Measurements from ENCODE around the gene GPR137B. TPM values are rescaled to one million over a fixed set of nuclear protein-coding genes. Genes with fewer than 3 reads are reported as not detected.

The GPR137B gene
- total and polyA plus RNA-seq, 2 of the 8 experiments (the other 6 are each of a cell fraction or from before 2014, with no cell fraction given), result 6.9 to 7.7 TPM

DNA sequence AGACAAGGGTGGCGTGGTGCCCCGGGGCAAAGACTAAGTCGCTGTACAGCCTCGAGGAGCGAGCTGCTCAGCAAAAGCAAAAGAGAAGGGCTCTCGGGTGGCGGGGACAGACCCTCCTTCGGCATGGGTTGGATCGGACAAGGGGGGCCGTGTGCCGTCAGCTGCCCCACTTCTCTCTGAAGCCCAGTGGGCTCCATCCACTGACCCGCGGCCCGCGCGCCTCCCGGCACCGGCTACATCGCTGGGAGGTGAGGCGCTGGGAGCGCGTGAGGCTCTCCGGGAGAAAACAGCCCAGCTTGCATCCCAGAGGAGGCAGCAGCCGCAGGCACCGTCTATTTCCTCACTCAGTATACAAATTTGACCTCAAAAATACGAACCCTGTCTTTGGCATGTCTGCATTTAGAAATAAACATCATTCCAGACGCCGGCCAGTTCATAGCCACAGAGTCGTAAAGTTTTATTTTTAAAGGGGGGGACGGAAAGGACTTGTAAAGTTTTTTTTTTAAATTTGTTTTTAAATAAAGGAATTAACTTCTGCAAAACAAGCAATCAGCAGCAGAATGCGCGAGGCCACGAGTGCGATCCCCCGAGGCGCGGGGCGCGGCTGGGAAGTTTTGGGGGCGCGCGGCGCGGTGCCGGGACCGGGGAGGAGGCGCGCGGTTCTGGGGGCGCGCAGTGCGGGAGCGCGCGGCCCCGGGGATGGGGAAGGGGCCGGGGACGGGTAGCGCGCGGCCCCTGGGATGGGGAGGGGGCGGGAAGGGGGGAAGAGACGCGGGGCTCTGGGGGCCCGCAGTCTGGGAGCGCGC, 689 bp upstream of the GPR137B start (continued):
- peak in 1 of 2 experiments; percentile 40; a peak in 1 of 4 replicates for TF ChIP-seq HDAC2 (IDR thresholded peaks at IDR 0.05; ENCODE audit: borderline replicate concordance in 1 of 2, low read depth in 2 of 2, low read length in 2 of 2)
